NCI-H1105 (cell line): ENCODE measurements around the gene SLIT3.

Experiments used
- DNase-seq: peaks from one replicate; lab custom pipeline; 2025; lab: John Stamatoyannopoulos, UW

SLIT3 gene

DNA sequence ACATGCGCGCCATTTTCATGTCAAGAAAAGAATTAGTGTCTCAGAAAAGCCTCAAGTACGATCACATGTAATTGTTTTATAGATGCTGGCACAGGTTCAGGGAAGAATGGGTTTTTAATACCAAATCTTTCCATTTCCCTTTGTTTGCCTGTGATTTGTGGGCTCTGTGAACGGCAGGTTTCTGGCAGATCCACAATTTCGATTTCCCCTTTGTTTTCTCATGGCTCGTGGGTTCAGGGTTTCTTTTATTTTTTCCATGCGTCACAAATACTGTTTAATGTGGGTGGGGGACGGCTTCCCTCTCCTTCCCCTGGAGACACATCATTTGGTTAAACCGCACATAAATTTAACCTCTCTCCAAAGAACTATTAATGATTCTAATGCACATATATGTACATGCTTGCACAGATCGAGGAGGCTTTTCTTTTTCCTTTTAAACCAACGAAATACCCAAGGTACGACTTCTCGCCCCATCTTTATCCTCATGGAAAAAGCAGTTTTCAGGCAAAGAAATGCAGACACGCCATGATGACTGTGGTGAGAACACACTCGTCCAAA lies 195.9 kb downstream of the SLIT3 start:
- no peak for DNase-seq

DNA sequence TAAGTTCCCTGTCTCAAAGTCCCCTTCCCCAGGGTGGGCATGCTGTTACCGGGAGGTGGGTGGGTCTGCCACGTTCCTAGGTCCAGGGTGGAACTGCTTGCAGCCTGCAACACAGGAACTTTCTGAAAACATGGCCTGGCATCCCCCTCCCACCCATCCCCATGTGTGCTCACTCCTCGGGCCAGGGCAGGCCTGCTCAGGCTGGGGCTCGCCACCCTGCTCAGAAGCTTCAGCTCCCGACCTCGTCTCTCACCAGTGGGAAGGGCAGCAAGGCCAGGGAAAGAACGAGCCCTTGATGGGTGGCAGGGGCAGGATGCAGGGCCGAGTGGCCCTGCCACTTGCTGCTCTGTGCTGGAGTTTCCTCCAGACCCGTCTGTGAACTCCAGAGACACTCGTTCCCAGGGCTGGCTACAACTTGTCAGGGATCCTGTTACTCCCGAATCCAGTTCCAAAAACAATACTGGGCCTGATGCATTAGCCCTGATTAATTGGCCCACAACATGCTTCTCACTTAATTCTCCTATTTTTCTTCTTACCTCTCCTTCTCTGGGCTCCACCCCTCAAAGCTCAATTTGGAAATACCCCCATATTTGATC lies 197.3 kb downstream of the SLIT3 start:
- no peak for DNase-seq

DNA sequence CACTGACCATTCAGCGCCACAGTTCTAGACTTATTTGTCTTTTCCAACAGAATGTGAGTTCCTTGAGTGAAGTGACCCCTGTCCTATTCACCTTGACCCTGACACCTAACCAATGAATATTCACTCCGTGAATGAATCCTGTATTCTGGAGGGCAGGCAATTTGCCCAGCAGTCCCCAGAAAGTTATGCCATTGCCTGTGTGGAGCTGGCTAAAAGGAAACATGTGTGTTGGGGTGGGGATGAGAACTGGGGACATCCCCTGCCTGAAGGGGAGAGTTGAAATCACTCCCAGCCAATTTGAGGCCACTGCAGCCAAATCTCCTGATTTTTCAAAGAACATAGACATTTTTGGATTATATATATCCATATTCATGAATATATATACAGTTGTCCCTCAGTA lies 199.0 kb downstream of the SLIT3 start:
- DNase-seq: no peak

DNA sequence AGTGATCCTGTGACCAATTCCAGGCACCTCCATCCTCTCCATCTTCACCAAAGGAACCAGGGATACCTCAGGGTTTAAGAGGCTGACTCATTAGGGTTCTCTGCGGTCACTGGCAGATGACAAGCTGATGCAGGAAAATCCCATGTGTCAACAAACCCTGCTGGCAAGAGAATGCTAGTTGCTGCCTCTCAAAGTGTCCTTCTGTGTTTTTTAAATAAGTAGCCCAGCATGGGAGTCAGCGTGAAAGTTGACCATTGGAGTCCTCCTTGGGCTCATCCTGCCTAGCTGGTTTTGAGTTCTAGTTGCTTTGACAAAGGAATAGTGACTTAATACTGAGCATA lies 200.2 kb downstream of the SLIT3 start:
- no peak for DNase-seq

DNA sequence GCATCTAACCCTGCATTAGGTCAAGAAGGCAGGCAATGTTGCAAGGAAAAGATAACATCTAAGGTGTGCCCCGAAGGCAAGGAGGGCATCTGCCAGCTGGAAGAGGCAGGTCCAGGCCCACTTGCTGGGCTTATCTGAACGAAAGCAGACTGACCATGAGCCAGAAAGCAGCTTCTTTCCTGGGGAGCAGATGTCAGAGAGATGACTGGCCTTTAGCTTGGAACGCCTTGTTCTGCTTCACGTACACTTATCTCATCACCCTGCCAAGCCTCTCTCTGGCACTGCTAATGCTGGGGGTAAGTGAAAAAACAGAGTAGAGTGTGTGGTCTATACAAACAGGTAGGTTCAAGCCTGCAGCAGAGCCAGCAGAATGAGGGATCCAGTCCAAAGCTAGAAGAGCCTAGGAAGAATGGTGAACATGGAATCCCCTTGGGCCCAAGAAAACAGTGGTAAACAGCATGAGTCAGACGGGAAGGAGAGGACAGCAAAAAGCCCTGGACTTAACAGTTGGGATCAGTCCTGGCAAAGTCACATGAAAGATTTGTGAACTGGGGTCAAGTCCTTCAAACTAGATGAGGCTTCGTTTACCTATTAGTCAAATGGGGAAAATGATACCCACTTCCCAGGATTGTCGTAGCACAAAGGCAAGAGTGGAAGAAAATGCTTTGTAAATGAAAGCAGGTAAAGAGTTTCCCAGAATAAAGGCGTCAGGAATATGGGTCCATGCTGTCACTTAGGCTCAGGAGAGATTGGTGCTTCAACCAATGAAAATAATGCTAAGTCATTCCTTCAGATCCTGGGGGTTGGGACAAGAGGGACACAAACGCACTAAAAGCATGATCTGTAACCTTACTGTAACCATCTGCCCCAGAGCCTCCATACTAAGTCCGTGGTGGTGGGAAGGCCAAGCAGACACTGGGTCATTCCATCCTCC lies 200.9 kb downstream of the SLIT3 start:
- DNase-seq: no peak

DNA sequence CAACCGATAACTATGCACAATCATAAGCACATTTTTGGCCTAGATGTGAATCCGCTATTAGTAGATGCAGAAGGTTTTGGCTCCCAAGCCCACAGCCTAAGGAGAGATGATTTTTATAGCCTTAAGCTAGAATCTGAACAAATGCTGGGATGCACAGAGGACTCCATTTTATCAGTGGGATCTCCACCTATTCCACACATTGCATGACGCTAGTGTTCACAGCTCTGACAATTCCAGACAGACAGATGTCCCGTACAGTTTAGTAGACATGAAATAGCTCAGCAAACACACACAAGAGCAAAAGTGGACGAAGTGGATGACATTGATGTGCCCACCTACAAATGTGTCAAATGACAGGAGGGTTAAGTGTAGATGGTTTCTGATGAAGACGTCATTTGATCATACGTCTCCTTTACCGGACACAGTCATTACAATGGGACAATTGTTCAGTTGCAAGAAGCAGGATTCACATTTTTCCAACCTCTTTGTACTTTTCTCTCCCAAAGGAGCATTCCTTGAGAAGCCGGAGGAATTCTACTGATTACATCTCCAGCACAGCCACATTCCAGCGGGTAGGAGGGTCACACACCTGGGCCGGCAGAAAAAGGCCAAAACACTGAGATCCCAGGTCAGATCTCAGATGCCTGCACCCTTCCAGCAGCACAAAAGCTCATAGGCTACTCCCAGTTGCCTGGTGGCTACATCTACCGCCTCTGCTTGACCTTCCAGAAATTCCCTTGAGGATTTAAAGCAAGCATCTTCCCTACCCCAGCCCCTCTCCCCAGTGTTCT lies 202.4 kb downstream of the SLIT3 start:
- no peak for DNase-seq

DNA sequence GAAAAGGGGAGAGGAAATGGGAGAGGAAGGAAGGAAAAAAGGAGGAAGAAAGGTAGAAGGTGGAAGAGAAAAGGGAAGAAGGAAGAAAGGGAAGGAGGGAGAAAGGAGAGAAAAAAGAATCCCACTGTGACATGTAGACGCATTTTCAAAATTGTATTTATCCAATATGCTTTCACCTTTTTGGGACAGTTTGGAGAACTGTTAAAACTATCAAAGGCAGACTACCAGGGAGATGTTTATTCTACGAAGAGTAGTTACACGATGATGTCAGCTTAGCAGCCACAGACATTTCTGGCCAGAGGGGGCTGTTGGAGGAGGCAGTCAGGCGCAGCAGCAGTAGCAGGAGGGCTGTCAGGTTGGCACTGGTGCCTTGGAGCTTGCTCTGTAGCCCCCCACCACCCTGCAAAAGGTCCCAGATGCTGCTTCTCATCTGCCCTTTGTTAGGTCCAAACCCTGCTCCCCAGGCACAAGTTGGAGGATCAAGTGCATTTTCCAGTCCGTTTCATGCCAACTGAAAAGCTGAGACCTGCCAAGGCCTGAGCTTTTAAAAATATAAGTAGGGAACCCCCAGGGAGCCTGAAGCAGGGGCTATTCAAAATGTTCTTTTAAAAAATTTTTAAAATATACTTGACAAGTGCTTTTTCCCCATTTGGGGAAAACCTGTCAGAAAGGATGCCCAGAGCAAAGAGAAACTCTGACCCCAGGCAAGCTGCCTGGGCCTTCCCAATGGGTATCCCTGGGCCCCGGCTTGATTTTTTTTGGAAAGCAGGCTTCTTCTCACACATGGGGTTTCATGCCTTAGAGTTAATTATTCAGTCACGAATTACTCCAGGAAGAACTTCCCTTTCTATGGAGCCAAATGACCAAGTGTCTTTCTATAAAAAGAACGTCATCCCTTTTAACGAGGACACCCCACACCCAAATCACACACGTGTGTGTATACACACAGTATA lies 203.3 kb downstream of the SLIT3 start:
- no peak for DNase-seq

DNA sequence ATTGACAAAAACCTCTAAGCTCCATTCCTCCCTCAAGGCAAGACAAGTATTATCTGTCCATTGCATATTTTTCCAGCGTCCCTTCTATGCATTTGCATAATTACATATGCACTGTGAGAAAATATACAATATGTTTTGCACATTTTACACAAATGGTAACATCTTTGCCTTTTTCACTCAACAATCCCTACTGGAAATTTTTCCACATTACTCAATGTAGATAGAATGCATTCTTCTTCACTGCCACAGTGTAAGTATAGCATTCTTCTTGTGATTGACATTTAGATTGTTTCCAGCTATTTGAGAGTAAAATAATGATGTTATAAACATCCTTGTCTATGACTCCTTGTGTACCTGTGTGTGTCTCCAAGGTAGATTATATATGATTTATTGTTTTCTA lies 205.0 kb downstream of the SLIT3 start:
- no peak for DNase-seq

DNA sequence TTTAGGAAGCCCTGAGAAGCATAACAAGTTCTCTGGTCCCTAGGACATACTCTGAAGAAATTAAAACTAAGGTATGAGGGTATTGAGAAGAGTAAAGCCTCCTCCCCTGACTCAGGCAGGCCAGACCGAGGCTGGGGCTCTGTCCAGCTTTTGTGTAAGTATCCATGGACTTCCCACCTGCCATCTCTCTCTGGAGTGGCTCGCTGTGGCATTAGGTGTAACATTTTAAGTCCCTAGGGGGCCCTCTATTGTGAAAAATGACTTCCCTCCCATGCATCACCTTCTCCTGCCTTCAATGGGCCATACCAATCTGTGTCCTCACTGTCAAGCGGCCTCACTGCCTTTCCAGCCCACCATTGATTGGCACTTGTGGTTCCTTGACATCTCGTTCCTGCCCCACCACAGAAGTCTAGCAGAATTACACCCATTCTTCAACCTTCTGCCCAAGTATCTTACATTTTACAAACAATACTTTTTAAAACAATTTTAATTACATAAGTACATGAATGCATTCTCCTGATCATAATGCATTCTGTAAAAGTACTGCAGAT lies 205.5 kb downstream of the SLIT3 start:
- no peak for DNase-seq

DNA sequence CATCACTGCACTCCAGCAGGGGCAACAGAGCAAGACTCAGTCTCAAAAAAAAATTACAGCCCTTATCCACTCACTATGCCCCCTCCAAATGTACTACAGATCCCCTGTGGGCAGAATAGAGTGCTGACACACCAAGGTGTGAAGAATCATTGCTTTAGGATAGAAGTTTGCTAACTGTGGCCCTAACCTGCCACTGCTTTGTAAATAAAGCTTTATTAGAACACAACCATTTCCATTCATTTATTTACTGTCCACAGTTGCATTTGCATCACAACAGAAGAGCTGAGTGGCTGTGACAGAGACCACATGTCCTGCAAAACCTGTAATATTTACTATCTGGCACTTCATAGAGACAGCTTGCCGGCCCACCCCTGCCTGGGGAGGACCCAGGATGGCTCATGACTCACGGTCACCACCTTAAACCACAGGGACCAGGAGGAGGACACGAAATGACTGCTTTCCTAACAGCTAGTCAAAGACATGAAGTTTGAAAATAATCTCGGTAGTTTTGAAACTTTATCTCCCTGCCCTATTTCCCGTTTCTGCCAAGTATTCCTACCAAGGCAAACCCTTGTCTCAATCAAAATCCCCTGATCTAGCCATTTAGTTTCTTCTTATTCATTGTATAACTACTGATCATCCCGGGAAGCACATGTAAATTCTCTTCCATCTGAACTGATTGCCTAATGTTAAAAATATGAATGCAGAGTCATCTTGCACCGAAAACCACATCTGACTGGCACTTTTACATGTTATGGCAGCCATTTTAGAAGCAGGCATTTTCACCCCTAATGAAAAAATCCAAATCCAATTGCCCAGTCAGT lies 206.1 kb downstream of the SLIT3 start:
- DNase-seq: no peak

DNA sequence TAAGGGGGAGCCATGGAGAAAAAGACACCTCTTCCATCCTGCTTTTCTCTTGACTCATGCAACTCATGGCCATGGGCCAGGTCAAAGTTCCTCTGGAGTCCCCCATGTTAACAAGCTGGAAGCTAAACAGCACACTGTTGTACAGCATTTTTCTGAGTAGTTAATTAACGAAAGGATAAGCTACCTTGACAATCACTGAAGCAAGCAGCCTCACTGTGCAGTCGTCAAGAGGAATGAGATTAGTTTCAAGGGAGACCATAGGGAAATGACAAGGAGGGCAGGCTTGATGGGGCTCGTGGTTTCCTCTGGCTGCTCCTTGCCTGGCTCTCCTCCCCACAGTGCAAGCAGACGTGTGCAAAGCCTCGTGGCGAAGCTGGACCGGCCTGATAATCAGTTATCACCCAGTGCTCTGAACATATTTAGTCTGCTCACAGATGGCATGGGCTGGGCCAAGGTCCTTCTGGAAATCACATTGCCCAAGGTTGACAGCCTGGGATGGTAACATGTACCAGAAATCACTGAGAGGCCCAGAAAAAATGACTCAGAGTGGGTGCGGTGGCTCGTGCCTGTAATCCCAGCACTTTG lies 209.5 kb downstream of the SLIT3 start:
- no peak for DNase-seq

DNA sequence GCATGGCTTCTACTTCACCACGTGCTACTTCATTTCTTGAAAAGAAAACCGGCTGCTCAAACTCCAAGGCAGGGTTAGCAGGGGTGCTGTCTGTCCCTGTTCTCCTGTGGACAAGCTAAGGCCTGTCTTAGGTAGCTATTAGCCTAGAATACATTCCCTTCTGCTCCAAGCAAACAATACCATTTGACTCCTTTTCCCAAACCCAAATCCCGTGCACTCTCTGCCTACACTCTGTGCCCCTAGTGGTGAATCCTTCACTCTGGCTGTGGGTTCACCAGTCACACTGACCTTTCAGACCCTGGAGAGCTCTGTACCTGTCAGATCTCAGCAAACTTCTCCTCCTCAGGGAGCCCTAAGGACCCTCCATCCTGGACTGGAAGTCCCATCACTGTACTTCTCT lies 211.6 kb downstream of the SLIT3 start:
- no peak for DNase-seq

DNA sequence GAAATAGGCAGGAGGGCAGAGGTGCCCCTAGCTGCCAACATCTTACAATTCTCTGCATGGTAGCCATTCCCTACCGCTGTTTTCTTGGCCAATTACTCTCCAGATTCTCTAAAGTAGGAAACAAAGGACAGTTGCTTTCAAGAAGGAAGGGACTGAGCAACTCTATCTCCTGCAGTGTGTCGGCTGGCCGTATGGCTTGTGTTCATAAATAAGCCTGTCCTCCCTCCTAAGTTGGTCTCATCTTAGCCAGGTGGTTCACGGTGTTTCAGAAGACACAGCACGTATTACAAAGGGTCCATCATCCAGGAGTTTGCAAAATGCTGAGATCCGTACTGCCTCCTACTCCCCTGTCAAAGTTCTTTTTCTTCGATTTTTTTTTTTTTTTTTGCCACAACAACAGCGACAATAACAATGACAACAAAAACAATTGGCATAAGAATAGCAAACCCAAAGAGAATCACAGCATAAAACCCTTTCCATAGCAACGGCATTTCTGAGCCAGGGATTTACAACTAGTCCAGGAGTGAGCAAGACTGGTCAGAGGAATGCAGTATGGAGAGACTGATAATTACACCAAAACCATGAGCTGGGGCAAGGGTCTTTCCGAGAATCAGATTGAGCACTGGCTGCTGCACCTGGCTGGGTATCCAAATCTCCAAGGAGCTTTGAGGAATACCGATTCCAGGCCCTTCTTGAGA lies 212.8 kb downstream of the SLIT3 start:
- no peak for DNase-seq

DNA sequence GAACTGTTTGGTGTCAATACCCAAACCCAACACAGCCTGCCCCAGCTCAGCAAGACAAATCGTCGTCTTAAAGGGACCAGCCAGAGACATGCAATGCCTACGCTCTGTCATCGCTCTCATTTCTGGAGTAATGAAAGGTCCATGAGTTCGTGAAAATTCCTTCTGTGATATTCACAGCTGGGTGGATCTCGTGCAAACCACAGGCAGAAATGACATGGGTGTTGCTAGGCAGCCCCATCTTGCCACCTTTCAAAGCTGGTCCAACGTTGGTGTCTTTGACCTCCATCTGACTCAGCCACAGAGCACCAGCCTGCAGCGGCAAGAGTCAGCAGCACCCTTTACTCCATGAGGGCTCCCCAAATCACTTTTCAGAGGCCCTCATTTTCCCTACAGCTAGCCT lies 215.3 kb downstream of the SLIT3 start:
- no peak for DNase-seq

DNA sequence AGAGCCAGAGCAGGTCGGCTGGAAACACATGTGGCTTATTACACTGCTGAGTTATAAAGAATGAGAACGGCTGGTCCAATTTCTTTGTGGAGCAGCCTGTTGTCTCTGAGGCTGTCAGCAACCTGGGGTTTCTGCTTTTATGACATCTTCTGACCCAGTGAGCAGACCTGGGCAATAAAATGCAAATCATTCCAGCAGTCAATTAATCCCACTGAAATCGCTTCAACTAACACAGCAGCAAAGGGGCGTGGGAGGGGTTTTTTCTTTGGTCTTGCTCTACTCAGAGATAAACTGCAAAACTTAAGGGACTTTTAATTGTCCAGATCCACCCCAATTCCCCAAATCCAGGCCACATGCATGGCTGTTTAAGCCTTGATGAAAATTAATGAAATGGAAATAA lies 215.7 kb downstream of the SLIT3 start:
- DNase-seq: no peak

DNA sequence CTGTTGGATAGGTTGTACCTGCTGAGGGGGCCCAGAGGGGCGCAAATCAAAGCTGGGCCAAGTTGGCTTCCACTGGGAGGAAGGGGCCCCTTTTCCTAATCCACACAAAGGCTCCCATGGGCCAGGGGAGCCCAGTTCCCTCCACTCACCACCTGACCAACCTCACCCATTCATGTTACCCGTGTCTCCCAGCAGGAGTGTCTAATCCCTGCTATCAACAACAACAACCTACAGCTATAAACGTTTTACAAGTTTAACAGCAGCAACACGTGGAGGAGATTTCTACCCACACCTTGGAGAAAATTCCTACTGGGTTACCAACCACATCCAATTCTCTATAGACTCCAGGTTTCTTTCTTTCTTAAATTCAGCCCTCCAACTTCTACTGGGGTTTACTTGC lies 216.2 kb downstream of the SLIT3 start:
- no peak for DNase-seq

DNA sequence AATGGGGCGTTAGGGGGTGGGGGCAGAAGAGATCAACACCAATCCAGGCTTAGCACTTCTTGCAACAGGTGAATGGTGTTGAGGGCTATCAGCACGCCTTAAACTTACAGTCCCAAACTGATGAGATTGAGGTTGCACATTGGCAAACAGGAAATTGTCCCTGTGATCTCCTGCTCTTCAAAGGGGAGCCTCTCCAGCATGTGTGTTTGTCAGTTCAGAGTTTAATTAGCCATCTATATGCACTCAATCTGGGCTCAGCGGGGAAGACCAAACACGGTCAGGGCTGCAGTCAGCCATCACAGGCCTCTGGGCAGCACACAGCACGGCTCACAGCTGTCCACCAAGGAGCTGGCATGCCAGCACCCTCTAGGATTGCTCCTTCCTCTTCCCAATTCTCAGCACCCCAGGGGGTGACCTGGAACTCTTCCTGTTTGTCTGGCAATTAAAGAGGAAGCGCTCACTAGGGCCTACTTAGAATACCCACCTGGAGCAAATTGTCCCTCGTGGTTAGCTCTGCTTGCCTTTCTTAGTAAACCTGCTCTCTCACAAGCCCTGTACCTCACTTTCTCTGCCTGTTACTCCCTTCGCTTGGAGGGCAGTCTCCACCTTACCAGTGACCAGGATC lies 217.4 kb downstream of the SLIT3 start:
- no peak for DNase-seq

DNA sequence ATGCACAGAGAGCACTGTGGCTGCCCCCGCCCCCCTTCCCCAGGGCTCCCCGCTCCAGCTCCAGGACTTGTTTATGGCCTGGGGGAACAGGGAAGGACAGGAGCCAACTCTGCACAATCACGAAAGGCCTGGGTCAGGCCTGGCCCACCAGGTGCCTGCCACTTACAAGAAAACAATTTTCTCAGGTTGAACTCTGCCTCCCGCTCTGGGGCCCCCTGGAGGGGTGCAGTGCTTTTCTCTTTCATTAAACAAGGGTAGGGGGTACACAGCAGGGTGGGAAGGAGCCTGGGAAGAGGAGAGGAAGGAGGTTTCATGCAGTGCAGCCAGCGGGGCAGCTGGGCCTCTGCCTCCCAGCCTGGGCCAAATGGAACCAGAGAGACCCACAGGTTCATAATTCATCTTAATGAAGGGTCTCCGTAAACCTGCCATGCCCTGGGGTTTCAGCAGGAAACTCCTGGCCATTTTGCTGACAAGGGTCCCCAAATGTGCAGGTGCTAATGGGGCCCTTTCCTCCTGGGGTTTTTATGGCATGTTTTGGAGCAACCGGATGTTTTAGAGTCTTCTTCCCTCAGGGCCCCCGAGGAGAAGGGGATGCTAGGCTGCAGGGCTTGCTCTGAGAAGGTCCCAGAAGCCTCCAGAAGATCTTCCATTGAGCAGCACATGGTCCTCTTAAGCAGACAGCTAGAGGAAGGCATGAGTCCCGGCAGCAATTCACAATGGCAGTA lies 219.8 kb downstream of the SLIT3 start:
- DNase-seq: no peak
